Activated CD4-positive, alpha-beta T cell treated with anti-CD3 and anti-CD28 coated beads for 1 hour (primary cell): ENCODE measurements around the gene WBP4.
"Not testable (repeated sequence)": the region's sequence is repeated elsewhere in the genome, so short reads cannot be mapped to it uniquely, and the experiment has no call there.

Source experiments
- DNase-seq: peaks from one replicate; pipeline ENCODE4 v3.0.0-alpha.2; 2020

Gene WBP4

GRCh38 chr13:41085961-41086585 is 24.8 kb downstream of the WBP4 start:
- DNase-seq: no peak

- DNase-seq: not testable (repeated sequence)
Measured at GRCh38 chr13:41095681-41096080, 34.4 kb downstream of the WBP4 start.

- DNase-seq: no peak
Measured at GRCh38 chr13:41098761-41099160, 37.5 kb downstream of the WBP4 start.

- no peak for DNase-seq
Measured at GRCh38 chr13:41099986-41100385, 38.7 kb downstream of the WBP4 start.

GRCh38 chr13:41107104-41107571 is 45.8 kb downstream of the WBP4 start:
- DNase-seq: no peak

- no peak for DNase-seq
Measured at GRCh38 chr13:41107584-41108014, 46.3 kb downstream of the WBP4 start.

- DNase-seq: no peak
Measured at GRCh38 chr13:41111454-41111853, 50.1 kb downstream of the WBP4 start.

GRCh38 chr13:41117869-41118268 is 56.6 kb downstream of the WBP4 start:
- no peak for DNase-seq

GRCh38 chr13:41122838-41123237 is 61.5 kb downstream of the WBP4 start:
- DNase-seq: no peak

- no peak for DNase-seq
Measured at GRCh38 chr13:41127701-41128100, 66.4 kb downstream of the WBP4 start.

GRCh38 chr13:41130356-41130755 is 69.0 kb downstream of the WBP4 start:
- no peak for DNase-seq

GRCh38 chr13:41131189-41131588 is 69.9 kb downstream of the WBP4 start:
- DNase-seq: not testable (repeated sequence)

- DNase-seq: not testable (repeated sequence)
Measured at GRCh38 chr13:41131660-41132511, 70.6 kb downstream of the WBP4 start.

GRCh38 chr13:41132512-41133152 is 71.3 kb downstream of the WBP4 start, which contains the start of gene KBTBD6:
Gene KBTBD6, minus strand, starts transcription at chr13:41132802. Its CDS starts 291 bp downstream, at chr13:41132511.
- peak; percentile 90 for DNase-seq
